Epithelial cell of proximal tubule (primary cell): ENCODE results near the gene CPA5. TPM values are rescaled to one million over a fixed set of nuclear protein-coding genes. Genes with fewer than 3 reads are reported as not detected.

ENCODE experiments used
- DNase-seq: peaks from one replicate; pipeline ENCODE4 v3.0.0-alpha.2; 2011; ENCODE audit warnings: low read depth
- H3K4me3 ChIP-seq: 2 replicates; pipeline ENCODE4 v1.5.1; 2011; ENCODE audit warnings: low read depth, mild to moderate bottlenecking, low read length
- total RNA-seq: library from RNA; depleted of rRNA; stranded (reverse); fragments of >200 nt; gene quantifications from 2 replicates; pipeline ENCODE4 v1.2.3, GENCODE V29; 2015
- TF ChIP-seq, protein P1 (sequence below): conservative IDR thresholded peaks from 2 replicates; pipeline ENCODE4 v1.5.1; 2012; ENCODE audit warnings: low read depth, mild to moderate bottlenecking, low read length

The CPA5 gene
- total RNA-seq, 1 donor from 2014 or later: 0.12 TPM

DNA sequence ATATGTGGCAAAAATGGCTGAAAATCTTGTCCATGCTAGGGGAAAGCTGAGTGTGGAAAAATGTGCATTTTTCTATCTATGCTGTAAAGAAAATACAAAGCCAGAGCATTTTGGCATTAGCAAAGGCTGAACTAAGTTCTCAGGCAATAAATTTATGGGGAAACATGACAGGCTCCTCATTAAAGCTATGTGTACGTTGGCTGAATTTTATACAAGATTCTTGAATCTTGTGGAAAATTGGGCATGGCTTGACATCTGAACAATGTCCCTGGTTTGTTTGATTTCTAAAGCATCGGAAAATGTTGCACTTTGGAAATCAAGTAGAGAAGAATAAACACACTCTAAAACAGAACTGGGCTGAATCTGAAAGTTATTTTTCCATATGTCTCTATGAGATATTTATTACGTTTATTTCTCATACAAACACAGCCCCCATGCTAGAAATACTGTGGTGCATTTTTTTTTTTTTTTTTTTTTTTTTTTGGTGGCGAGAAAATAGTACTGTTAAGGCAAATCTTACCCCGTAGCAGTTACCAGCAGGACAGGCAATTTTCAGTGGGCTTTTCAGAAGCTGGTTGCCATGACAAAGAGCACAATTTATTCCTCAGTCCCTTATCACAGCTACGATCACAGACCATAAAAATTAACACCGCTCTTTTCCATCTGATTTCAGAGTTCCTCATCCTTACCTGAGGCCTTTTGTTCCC is 52.6 kb downstream of the CPA5 start:
- no peak for DNase-seq
- no peak overlapping the region for H3K4me3 ChIP-seq
- TF ChIP-seq, protein P1, sequence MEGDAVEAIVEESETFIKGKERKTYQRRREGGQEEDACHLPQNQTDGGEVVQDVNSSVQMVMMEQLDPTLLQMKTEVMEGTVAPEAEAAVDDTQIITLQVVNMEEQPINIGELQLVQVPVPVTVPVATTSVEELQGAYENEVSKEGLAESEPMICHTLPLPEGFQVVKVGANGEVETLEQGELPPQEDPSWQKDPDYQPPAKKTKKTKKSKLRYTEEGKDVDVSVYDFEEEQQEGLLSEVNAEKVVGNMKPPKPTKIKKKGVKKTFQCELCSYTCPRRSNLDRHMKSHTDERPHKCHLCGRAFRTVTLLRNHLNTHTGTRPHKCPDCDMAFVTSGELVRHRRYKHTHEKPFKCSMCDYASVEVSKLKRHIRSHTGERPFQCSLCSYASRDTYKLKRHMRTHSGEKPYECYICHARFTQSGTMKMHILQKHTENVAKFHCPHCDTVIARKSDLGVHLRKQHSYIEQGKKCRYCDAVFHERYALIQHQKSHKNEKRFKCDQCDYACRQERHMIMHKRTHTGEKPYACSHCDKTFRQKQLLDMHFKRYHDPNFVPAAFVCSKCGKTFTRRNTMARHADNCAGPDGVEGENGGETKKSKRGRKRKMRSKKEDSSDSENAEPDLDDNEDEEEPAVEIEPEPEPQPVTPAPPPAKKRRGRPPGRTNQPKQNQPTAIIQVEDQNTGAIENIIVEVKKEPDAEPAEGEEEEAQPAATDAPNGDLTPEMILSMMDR: no peak

DNA sequence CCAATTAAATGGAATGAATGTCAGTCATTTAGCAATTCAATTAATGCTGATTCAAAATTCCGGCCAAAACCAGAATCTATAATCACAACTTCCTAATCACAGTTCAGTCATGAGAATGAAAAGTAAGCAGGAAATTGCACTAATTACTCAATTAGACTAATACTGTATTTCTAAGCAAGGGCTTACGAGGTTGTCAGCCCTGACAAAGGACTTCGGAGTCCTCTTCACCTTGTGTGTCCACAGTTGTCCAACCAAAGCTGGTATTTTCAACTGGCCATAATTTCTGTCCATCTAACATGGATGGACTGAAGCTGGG is 53.1 kb downstream of the CPA5 start:
- TF ChIP-seq, protein P1: no peak
- no peak for DNase-seq

DNA sequence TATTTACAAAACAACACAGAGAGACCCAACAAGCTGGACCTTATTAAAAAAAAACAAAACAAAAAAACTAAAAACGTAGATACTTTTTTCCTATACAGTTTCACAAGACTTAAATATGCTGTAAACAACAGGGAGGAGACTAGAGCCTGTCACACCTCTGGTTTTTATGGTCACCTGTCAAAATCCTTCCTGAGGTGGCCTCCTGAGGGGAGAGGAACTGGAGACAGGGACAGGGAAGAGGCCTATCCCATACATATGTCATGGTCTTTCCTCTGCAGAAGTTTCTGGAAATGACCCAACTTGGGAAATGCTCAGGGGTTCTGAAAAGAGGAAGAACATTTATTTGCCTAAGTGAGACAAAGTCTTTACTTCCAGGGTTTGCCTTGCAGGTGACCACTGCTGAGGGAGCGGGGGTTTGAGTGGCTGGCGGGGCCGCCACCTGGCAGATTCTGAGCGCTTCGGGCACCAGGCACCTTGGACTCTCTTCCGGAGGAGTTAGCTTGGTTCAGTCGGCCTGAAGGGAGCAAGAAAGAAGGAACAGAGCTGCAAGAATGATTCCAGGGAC is 54.0 kb downstream of the CPA5 start:
- TF ChIP-seq, protein P1: no peak
- no peak overlapping the region for H3K4me3 ChIP-seq
- no peak for DNase-seq

More for the DNA sequence above, 53.1 kb downstream of the CPA5 start:
- H3K4me3 ChIP-seq: no peak overlapping the region

DNA sequence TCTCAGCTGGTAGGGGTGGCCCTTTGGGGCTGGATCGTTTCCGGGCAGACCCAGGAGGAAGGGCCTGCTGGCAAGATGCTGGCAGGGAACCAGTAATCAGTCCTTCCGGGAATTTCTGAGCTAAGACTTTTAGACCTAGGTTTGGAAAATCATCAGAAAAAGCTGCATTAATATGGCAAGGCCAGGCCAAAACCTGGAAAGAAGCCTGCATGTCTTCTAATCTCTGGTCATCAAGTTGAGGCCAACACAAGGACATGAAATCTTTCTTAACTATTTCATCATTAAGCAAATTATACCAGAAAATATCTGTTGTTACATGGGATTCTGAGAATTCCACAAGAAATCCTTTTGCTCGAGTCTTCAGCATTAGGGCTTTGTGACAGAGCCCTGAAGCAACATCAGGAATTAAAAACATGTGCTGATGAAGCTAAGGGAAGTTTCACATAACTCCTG is 55.5 kb downstream of the CPA5 start:
- no peak overlapping the region for H3K4me3 ChIP-seq
- TF ChIP-seq, protein P1: no peak
- no peak for DNase-seq

DNA sequence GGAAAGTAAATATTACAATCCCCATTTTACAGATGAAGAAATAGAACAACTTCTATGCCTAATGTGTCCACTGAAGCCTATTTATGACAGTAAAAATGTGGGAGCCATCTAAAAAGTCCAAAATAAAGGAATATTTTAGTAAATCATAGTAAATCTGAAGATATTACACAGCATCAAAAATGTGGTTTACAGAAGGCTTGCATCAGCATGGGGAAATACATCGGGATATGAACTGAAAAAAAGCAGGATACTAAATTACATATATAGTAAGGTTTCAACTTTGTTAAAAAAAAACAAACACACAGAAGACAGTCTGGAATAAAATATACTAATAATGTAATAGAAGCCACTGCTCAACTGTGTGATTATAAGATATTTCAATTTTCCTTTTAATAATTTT is 56.5 kb downstream of the CPA5 start:
- TF ChIP-seq, protein P1: no peak
- no peak overlapping the region for H3K4me3 ChIP-seq
- DNase-seq: no peak

DNA sequence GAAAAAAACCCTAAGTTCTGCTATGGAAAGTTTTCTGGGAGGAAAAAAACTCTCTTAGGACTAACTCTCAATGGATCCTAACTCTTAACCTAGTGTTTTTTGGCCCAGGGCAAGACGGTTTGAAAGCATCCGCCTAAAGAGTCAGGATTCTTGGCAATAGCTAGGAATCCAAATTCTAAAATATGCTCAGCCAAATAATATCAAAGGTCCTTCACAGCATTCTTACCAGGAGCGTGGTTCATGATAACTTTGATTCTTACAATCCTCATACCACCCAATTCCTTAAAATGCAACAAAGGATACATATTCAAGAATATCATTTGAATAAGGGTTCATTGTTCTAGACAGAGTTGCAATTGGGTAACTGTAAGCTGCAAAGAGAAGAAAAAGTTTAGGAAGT is 57.0 kb downstream of the CPA5 start:
- H3K4me3 ChIP-seq: no peak overlapping the region
- DNase-seq: no peak
- TF ChIP-seq, protein P1: no peak

DNA sequence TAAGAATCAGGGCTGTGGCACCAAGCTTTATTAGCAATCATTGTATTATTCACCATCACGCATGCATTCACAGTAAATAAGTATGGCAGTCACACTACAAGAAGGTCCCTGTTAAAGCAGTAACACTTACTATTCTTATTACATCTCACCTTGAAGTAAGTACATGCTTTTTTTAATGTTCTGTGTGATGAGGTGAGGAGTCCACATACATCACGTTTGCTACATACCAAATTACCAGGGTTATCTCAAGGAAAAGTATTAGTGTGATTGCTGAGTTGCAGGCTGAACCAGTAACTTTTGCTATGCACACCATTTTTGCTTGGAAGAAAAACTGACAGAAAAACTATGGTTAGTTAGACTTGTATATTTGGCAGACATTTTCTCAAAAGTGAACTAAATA is 60.4 kb downstream of the CPA5 start:
- TF ChIP-seq, protein P1: no peak
- no peak overlapping the region for H3K4me3 ChIP-seq
- DNase-seq: no peak
